ENCODE data around the gene RAB27A. TPM values are rescaled to one million over a fixed set of nuclear protein-coding genes. Genes with fewer than 3 reads are reported as not detected.

RAB27A gene
- total and polyA plus RNA-seq, 9 of the 15 experiments (the other 6 are each of a cell fraction or from before 2014, with no cell fraction given): 31.5 to 171 (median 80.4) TPM

GRCh38 chr15:55279746-55280351 is 9.8 kb downstream of the RAB27A start (continued):
- TF ChIP-seq ZNF175 (CRISPR knock-in tag; IDR thresholded peaks at IDR 0.05; ENCODE audit: low read depth) (peak; percentile 86; the same call in 1 of the 2 replicates), MEF2A (IDR thresholded peaks at IDR 0.05; ENCODE audit: control insufficient read depth, low read depth, low read length) (peak; percentile 67; the same call in 1 of the 2 replicates), FOXO4 (CRISPR knock-in tag; IDR thresholded peaks at IDR 0.05) (no peak)

GRCh38 chr15:55279100-55279745 is 10.4 kb downstream of the RAB27A start:
- Histone ChIP-seq H4K20me1 (replicated peaks; ENCODE audit: control insufficient read depth, insufficient read depth, low read length) (peaks cover 10% of the 10 kb centered on the region; the same call in 1 of the 2 replicates), H3K9me1 (ENCODE audit: control insufficient read depth, insufficient read depth, low read length) (peaks cover 4% of the 10 kb centered on the region), H3K79me2 (ENCODE audit: control insufficient read depth, insufficient read depth, low read length) (peaks cover 91% of the 10 kb centered on the region), H3K27me3 (ENCODE audit: control insufficient read depth in 2 of 2, insufficient read depth in 2 of 2, low read length in 2 of 2) (no peaks in the 10 kb centered on the region), H3K9me3 (replicated peaks; ENCODE audit: control insufficient read depth, insufficient read depth, low read depth, low read length) (no peaks in the 10 kb centered on the region), H3K4me3 (no peak overlapping the region), H3K27ac (ENCODE audit: extremely low read depth, low read depth, low read length) (peak overlapping the region; percentile 86), H2AFZ (ENCODE audit: low read depth, low read length) (0 out of 2 replicates have a peak overlapping the region, but pooled peaks have one; percentile 4), H3K9ac (ENCODE audit: insufficient read depth in 1 of 2, low read depth in 2 of 2, low read length in 2 of 2) (peak overlapping the region in 1 of 2 experiments; percentile 55; a peak in 3 of 4 replicates), H3K36me3 (ENCODE audit: control insufficient read depth, insufficient read depth, low read length) (peaks cover 29% of the 10 kb centered on the region), H3K4me1 (replicated peaks in 1 of 2; ENCODE audit: control insufficient read depth in 2 of 2, insufficient read depth in 2 of 2, low read length in 2 of 2) (peaks cover 32 to 62% of the 10 kb centered on the region in 2 experiments), H3K4me2 (ENCODE audit: insufficient read depth, low read length) (peak overlapping the region; percentile 61)
- intact Hi-C loops (cut with micrococcal nuclease) (loop anchor here (2.0 kb wide), 1 partner anchor 42 kb away; no protein-coding TSS in a partner anchor), in situ Hi-C loops (cut with MboI) (no loop called here)
- no TSS peak for BruUV-seq (replicated peaks)
- ChIA-PET CTCF (ENCODE audit: low intra/inter-chr PET ratio) (no interaction called here), POLR2A (interaction anchor here (0.7 to 3.4 kb wide), 3 partner anchors 9 to 42 kb away, joined by 3 to 14 read pairs (median 3); no protein-coding TSS in a partner anchor)
- ATAC-seq (peak; percentile 42), FAIRE-seq (no peak), DNase-seq (ENCODE audit: extremely low read depth in 1 of 4, low spot score in 3 of 4) (no peak)
- 5% methylated on average over 2 of the region's 2 CpGs for WGBS (ENCODE audit: insufficient coverage, low coverage, missing lambda C conversion rate)
- TF ChIP-seq BCOR (IDR thresholded peaks at IDR 0.05) (peak; percentile 81), RBM25 (IDR thresholded peaks at IDR 0.05; ENCODE audit: low read depth, low read length, severe bottlenecking) (peak; percentile 44), GABPA (tag; conservative IDR thresholded peaks at IDR 0.05; ENCODE audit: low read depth) (0 out of 2 replicates have a peak, but pooled peaks have one; percentile 21), ZFX (CRISPR knock-in tag; IDR thresholded peaks at IDR 0.05) (peak; percentile 48; the same call in 1 of the 2 replicates), SMARCE1 (IDR thresholded peaks at IDR 0.05) (no peak), NKRF (IDR thresholded peaks at IDR 0.05; ENCODE audit: borderline replicate concordance) (0 out of 2 replicates have a peak, but pooled peaks have one; percentile 17), ZNF778 (CRISPR knock-in tag; IDR thresholded peaks at IDR 0.05) (no peak)
- TF ChIP-seq, protein P1, sequence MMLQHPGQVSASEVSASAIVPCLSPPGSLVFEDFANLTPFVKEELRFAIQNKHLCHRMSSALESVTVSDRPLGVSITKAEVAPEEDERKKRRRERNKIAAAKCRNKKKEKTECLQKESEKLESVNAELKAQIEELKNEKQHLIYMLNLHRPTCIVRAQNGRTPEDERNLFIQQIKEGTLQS (IDR thresholded peaks at IDR 0.05): no peak
- TF ChIP-seq, protein P1 (CRISPR knock-in tag; conservative IDR thresholded peaks at IDR 0.05): no peak
